OCI-LY7 (cell line): ENCODE data around the gene EARS2. TPM values are rescaled to one million over a fixed set of nuclear protein-coding genes. Genes with fewer than 3 reads are reported as not detected.

Experiments used
- BruUV-seq: library from RNA; stranded (reverse); fragments of 400-500 nt; replicated peaks from 2 replicates; lab custom pipeline; 2021; lab: Mats Ljungman, UMichigan
- CTCF ChIA-PET: fragments of 300-600 bp; sonication (Branson Sonifier 250); formaldehyde crosslinking; loops from one replicate; lab custom pipeline; 2022; ENCODE audit warnings: antibody characterized with exemption; ENCODE audit not compliant: unreplicated experiment; lab: Charles Lee
- POLR2A ChIA-PET: fragments of 300-600 bp; sonication (Branson Sonifier 250); formaldehyde crosslinking; loops from one replicate; lab custom pipeline; 2022; ENCODE audit warnings: antibody characterized with exemption; lab: Charles Lee
- DNase-seq: peaks from one replicate; pipeline ENCODE4 v3.0.0-alpha.2; 2015; ENCODE audit warnings: low spot score
- H2AFZ ChIP-seq: fragments of 200-600 bp; sonication (generic), shearing (Covaris generic); 2 replicates; pipeline ENCODE4 v1.6.1; 2014; ENCODE audit warnings: mild to moderate bottlenecking, antibody characterized with exemption, low read length, moderate library complexity
- H3K27ac ChIP-seq: fragments of 200-600 bp; sonication (generic); 2 replicates; pipeline ENCODE4 v1.5.1; 2014; ENCODE audit warnings: mixed run types, low read depth, mild to moderate bottlenecking, moderate library complexity, low read length, inconsistent platforms; ENCODE audit not compliant: poor library complexity, severe bottlenecking
- H3K36me3 ChIP-seq: fragments of 200-600 bp; sonication (generic); 2 replicates; pipeline ENCODE4 v1.6.1; 2014; ENCODE audit warnings: mild to moderate bottlenecking, antibody characterized with exemption, low read length, moderate library complexity, mixed read lengths; ENCODE audit not compliant: insufficient read depth
- H3K4me1 ChIP-seq: fragments of 200-600 bp; sonication (generic); 2 replicates; pipeline ENCODE4 v1.5.1; 2014; ENCODE audit warnings: mild to moderate bottlenecking, low read length; ENCODE audit not compliant: insufficient read depth, poor library complexity, severe bottlenecking
- H3K4me2 ChIP-seq: fragments of 200-600 bp; sonication (generic); 2 replicates; pipeline ENCODE4 v1.6.1; 2014; ENCODE audit warnings: mild to moderate bottlenecking, low read length
- H3K4me3 ChIP-seq: fragments of 200-600 bp; sonication (generic); 2 replicates; pipeline ENCODE4 v1.5.1; 2014; ENCODE audit warnings: mild to moderate bottlenecking, low read depth, low read length; ENCODE audit not compliant: poor library complexity, severe bottlenecking
- H3K79me2 ChIP-seq: fragments of 200-600 bp; sonication (generic); 2 replicates; pipeline ENCODE4 v1.6.1; 2016; ENCODE audit warnings: low read depth, mild to moderate bottlenecking, low read length, moderate library complexity, mixed read lengths; ENCODE audit not compliant: insufficient read depth
- H3K9me2 ChIP-seq: fragments of 200-600 bp; sonication (generic); 2 replicates; pipeline ENCODE4 v1.6.1; 2016; ENCODE audit warnings: mild to moderate bottlenecking, low read length, mixed read lengths; ENCODE audit not compliant: insufficient read depth
- H3K9me3 ChIP-seq: fragments of 200-600 bp; sonication (generic); 2 replicates; pipeline ENCODE4 v1.6.1; 2014; ENCODE audit warnings: mild to moderate bottlenecking, mixed run types, low read length, mixed read lengths
- H4K20me1 ChIP-seq: fragments of 200-600 bp; sonication (generic); 2 replicates; pipeline ENCODE4 v1.6.1; 2014; ENCODE audit warnings: mild to moderate bottlenecking, antibody characterized with exemption, low read length, moderate library complexity, mixed read lengths; ENCODE audit not compliant: insufficient read depth
- CTCF ChIP-seq: fragments of 200-600 bp; sonication (generic); conservative IDR thresholded peaks from 2 replicates; pipeline ENCODE4 v1.5.1; 2014; ENCODE audit warnings: mild to moderate bottlenecking, antibody characterized with exemption, low read length, moderate library complexity, mixed read lengths
- EZH2phosphoT487 ChIP-seq: fragments of 200-600 bp; sonication (generic); IDR thresholded peaks from 2 replicates; pipeline ENCODE4 v1.6.1; 2018; ENCODE audit warnings: low read depth, borderline replicate concordance, mild to moderate bottlenecking, mixed run types, antibody characterized with exemption, low read length, moderate library complexity, mixed read lengths
- intact Hi-C: fragments of 100-400 bp; cut with micrococcal nuclease; formaldehyde crosslinking; loops from one replicate; pipeline ENCODE4 v1.10.0; 2022; ENCODE audit not compliant: unreplicated experiment
- total RNA-seq, 2 experiments: library from RNA; depleted of rRNA in 1 of 2; stranded (reverse); fragments of >200 nt in 1 of 2; shearing (Covaris generic) in 1 of 2; gene quantifications; 2 replicates each; pipeline ENCODE4 v1.2.3, GENCODE V29; 2014 to 2022

Gene EARS2
- total RNA-seq, 2 experiments from 2014 or later, result 38.5 to 42.1 TPM

- H3K4me2 ChIP-seq, result no peak overlapping the region
- H3K4me1 ChIP-seq, result no peaks in the 10 kb centered on the region
- peaks cover 99% of the 10 kb centered on the region for H3K36me3 ChIP-seq
- H3K9me3 ChIP-seq, result no peaks in the 10 kb centered on the region
- H3K9me2 ChIP-seq, result no peaks in the 10 kb centered on the region
- intact Hi-C loops, result no loop called here
- no peak for TF ChIP-seq CTCF
- no peak for TF ChIP-seq EZH2phosphoT487
- BruUV-seq, result no TSS peak
- H3K4me3 ChIP-seq, result no peak overlapping the region
- H3K79me2 ChIP-seq, result peaks cover 4% of the 10 kb centered on the region; the same call in 1 of the 2 replicates
- ChIA-PET POLR2A (no interaction called here), CTCF (interaction anchor here (0.6 kb wide), 1 partner anchor 195 kb away, joined by 3 read pairs; no protein-coding TSS in a partner anchor)
- H4K20me1 ChIP-seq, result no peaks in the 10 kb centered on the region; the same call in 1 of the 2 replicates
- no peak for DNase-seq
- no peak overlapping the region for H3K27ac ChIP-seq
- no peak overlapping the region for H2AFZ ChIP-seq
Measured at GRCh38 chr16:23478566-23478965, 78.6 kb downstream of the EARS2 start.

GRCh38 chr16:23476289-23476688, 80.9 kb downstream of the EARS2 start:
- H3K4me2 ChIP-seq, result no peak overlapping the region
- H3K4me1 ChIP-seq, result no peaks in the 10 kb centered on the region
- H3K9me3 ChIP-seq, result no peaks in the 10 kb centered on the region
- no peaks in the 10 kb centered on the region; the same call in 1 of the 2 replicates for H4K20me1 ChIP-seq
- H2AFZ ChIP-seq, result no peak overlapping the region
- no peak overlapping the region for H3K4me3 ChIP-seq
- TSS peak; percentile 32 for BruUV-seq
- CTCF ChIA-PET, result no interaction called here
- H3K9me2 ChIP-seq, result no peaks in the 10 kb centered on the region
- intact Hi-C loops, result no loop called here
- peaks cover 4% of the 10 kb centered on the region; the same call in 1 of the 2 replicates for H3K79me2 ChIP-seq
- TF ChIP-seq CTCF, result no peak
- TF ChIP-seq EZH2phosphoT487, result no peak
- POLR2A ChIA-PET, result no interaction called here
- peaks cover 98% of the 10 kb centered on the region for H3K36me3 ChIP-seq
- DNase-seq, result no peak
- no peak overlapping the region for H3K27ac ChIP-seq

Other genes with a start within 250 kb of the EARS2 start
- 11.1 and 11.4 TPM in 2 replicates for gene COG7, start 104.2 kb downstream of the EARS2 start, total RNA-seq (2014; rRNA removed; shearing (Covaris generic))
- gene COG7, start 104.2 kb downstream of the EARS2 start, total RNA-seq (2022), result 21.0 TPM in 2 replicates
- 213 and 256 TPM in 2 replicates for gene GGA2, start 46.9 kb downstream of the EARS2 start, total RNA-seq (2014; rRNA removed; shearing (Covaris generic))
- gene GGA2, start 46.9 kb downstream of the EARS2 start, total RNA-seq (2022), result 580 and 590 TPM in 2 replicates
- 39.1 and 42.4 TPM in 2 replicates for gene UBFD1, start 377 bp upstream of the EARS2 start, total RNA-seq (2014; rRNA removed; shearing (Covaris generic))
- 62.8 and 67.1 TPM in 2 replicates for gene UBFD1, start 377 bp upstream of the EARS2 start, total RNA-seq (2022)
- gene NDUFAB1, start 39.0 kb upstream of the EARS2 start, total RNA-seq (2014; rRNA removed; shearing (Covaris generic)), result 111 and 159 TPM in 2 replicates
- 107 and 149 TPM in 2 replicates for gene NDUFAB1, start 39.0 kb upstream of the EARS2 start, total RNA-seq (2022)
- 15.1 and 16.6 TPM in 2 replicates for gene PALB2, start 84.0 kb upstream of the EARS2 start, total RNA-seq (2014; rRNA removed; shearing (Covaris generic))
- 34.7 and 35.1 TPM in 2 replicates for gene PALB2, start 84.0 kb upstream of the EARS2 start, total RNA-seq (2022)
- 37.3 and 42.9 TPM in 2 replicates for gene DCTN5, start 84.1 kb upstream of the EARS2 start, total RNA-seq (2014; rRNA removed; shearing (Covaris generic))
- 88.2 and 89.6 TPM in 2 replicates for gene DCTN5, start 84.1 kb upstream of the EARS2 start, total RNA-seq (2022)
- 59.6 and 69.5 TPM in 2 replicates for gene PLK1, start 121.5 kb upstream of the EARS2 start, total RNA-seq (2014; rRNA removed; shearing (Covaris generic))
- 156 and 164 TPM in 2 replicates for gene PLK1, start 121.5 kb upstream of the EARS2 start, total RNA-seq (2022)
- 1.2 and 1.3 TPM in 2 replicates for gene ERN2, start 155.9 kb upstream of the EARS2 start, total RNA-seq (2014; rRNA removed; shearing (Covaris generic))
- 2.5 and 2.6 TPM in 2 replicates for gene ERN2, start 155.9 kb upstream of the EARS2 start, total RNA-seq (2022)
- gene CHP2, start 197.7 kb upstream of the EARS2 start, total RNA-seq (2014; rRNA removed; shearing (Covaris generic)), result not detected in 2 replicates
- not detected in 2 replicates for gene CHP2, start 197.7 kb upstream of the EARS2 start, total RNA-seq (2022)